ENCODE results near the gene PSME3IP1.

DNA sequence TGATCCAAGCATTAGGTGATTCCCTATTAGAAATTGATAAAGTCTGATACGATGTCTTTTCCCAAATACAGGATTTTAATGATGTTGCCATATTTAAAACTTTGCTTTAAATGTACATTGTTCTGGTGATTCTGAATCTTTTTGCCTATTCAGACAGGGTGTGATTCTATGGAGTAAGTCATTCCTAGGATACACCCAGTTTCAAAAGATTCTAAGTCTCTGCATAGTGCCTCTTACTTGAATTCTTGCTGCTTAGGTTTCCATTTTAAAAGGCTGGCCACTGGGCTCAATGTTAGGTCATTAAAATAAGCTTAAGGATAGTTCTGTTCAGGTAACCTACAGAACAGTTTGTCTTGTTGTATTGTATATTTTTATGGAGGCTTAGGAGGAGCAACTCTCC lies 37.2 kb upstream of the PSME3IP1 start:
- TF ChIP-seq TAF1 (IDR thresholded peaks at IDR 0.05; ENCODE audit: borderline replicate concordance, low read depth, low read length) (no peak), POLR2A (IDR thresholded peaks at IDR 0.05; ENCODE audit: low read depth, low read length) (no peak), POLR2AphosphoS5 (IDR thresholded peaks at IDR 0.05; ENCODE audit: low read depth, low read length) (no peak)

Measured in GM12892 (cell line).